H1 (cell line): ENCODE data around the gene FAM174B. TPM values are rescaled to one million over a fixed set of nuclear protein-coding genes. Genes with fewer than 3 reads are reported as not detected.

Experiments used
- KDM1A ChIP-seq: fragments of 200-600, 300-600 bp; sonication (generic); IDR thresholded peaks from 2 replicates; pipeline ENCODE4 v1.7.1; 2016; ENCODE audit warnings: mild to moderate bottlenecking, low read length, borderline replicate concordance
- POLR2AphosphoS5 ChIP-seq: IDR thresholded peaks from 2 replicates; pipeline ENCODE4 v1.6.1; 2011; ENCODE audit warnings: low read depth, low read length
- TAF7 ChIP-seq: optimal IDR thresholded peaks from 2 replicates; pipeline ENCODE3; 2011; ENCODE audit warnings: low read depth, mild to moderate bottlenecking, inconsistent platforms, low read length, moderate library complexity, borderline replicate concordance
- polyA plus RNA-seq, 7 experiments: library from polyadenylated mRNA; depleted of rRNA in 3 of 7; stranded (reverse) in 5 of 7; unstranded in 2 of 7; fragments of >200 nt in 5 of 7; fragments of 200-250 nt in 2 of 7; gene quantifications; 1 replicate in 5 of 7; 2 replicates in 1 of 7; 4 replicates in 1 of 7; pipeline versions ENCODE4 v1.2.1 to v1.2.3, GENCODE V29; 2011 to 2013; ENCODE audit warnings: missing spikeins in 2 of 7, mixed read lengths in 2 of 7
- total RNA-seq: library from RNA; stranded (reverse); fragmentation: NEBNext Ultra II Directional; extraction: Animal tissue kit (Norgen Biotek cat#: 25700); gene quantifications from 2 replicates; pipeline ENCODE4 v1.2.1, GENCODE V29; 2021

The FAM174B gene
- total and polyA plus RNA-seq, 2 of the 8 experiments (the other 6 are each of a cell fraction or from before 2014, with no cell fraction given) = 9.3 to 35.2 TPM

DNA sequence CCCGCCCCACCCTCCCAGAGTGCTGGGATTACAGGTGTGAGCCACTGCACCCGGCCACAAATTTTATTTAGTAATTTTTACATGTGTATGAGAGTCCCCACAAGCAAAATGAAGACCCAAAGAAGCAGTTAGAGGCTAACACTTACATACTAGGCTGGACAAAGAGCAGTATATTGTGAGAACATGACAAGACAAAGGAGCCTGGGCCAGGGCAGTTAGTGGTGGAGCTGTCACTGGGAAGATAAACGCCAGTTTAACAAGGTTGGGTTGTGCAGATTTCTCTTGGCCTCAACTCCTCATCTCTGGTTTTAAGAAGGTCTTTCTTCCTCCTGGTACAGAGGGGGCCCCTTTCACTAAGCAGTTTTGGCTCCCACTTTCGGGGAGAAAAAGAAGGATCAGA is 19.9 kb upstream of the FAM174B start (continued):
- TF ChIP-seq TAF7 (no peak), KDM1A (no peak), POLR2AphosphoS5 (no peak)
- TF ChIP-seq, all 59 proteins: peak for 0
